H1 (cell line): ENCODE measurements around the gene ASTN2. TPM values are rescaled to one million over a fixed set of nuclear protein-coding genes. Genes with fewer than 3 reads are reported as not detected.

ENCODE experiments used
- CREB1 ChIP-seq: IDR thresholded peaks from 2 replicates; pipeline ENCODE4 v1.6.1; 2012; ENCODE audit warnings: inconsistent platforms
- HDAC6 ChIP-seq: IDR thresholded peaks from one replicate; pipeline ENCODE4 v1.7.1; 2012; ENCODE audit warnings: low read depth, mild to moderate bottlenecking, inconsistent platforms, low read length, moderate library complexity
- POU5F1 ChIP-seq: IDR thresholded peaks from 2 replicates; pipeline ENCODE4 v1.6.1; 2011; ENCODE audit warnings: low read depth, mild to moderate bottlenecking, low read length, moderate library complexity
- RAD21 ChIP-seq, 2 experiments: IDR thresholded peaks in 1 of 2; conservative IDR thresholded peaks in 1 of 2; 2 replicates each; pipeline ENCODE4 v1.6.1; 2011; ENCODE audit warnings: low read depth in 2 of 2, low read length in 2 of 2, improper control_type of control experiment in 1 of 2, inconsistent platforms in 1 of 2, mild to moderate bottlenecking in 1 of 2, moderate library complexity in 1 of 2
- SIN3A ChIP-seq, 2 experiments: IDR thresholded peaks in 1 of 2; conservative IDR thresholded peaks in 1 of 2; 2 replicates each; pipeline ENCODE4 v1.6.1; 2011 to 2012; ENCODE audit warnings: low read length in 2 of 2, improper control_type of control experiment in 1 of 2, low read depth in 1 of 2, mild to moderate bottlenecking in 1 of 2
- SP2 ChIP-seq: IDR thresholded peaks from 2 replicates; pipeline ENCODE4 v1.6.1; 2012; ENCODE audit warnings: mild to moderate bottlenecking, low read length, inconsistent platforms
- YY1 ChIP-seq: IDR thresholded peaks from 2 replicates; pipeline ENCODE4 v1.6.1; 2011; ENCODE audit warnings: low read depth, mild to moderate bottlenecking, low read length
- polyA plus RNA-seq, 7 experiments: library from polyadenylated mRNA; depleted of rRNA in 3 of 7; stranded (reverse) in 5 of 7; unstranded in 2 of 7; fragments of >200 nt in 5 of 7; fragments of 200-250 nt in 2 of 7; gene quantifications; 1 replicate in 5 of 7; 2 replicates in 1 of 7; 4 replicates in 1 of 7; pipeline versions ENCODE4 v1.2.1 to v1.2.3, GENCODE V29; 2011 to 2013; ENCODE audit warnings: missing spikeins in 2 of 7, mixed read lengths in 2 of 7
- total RNA-seq: library from RNA; stranded (reverse); fragmentation: NEBNext Ultra II Directional; extraction: Animal tissue kit (Norgen Biotek cat#: 25700); gene quantifications from 2 replicates; pipeline ENCODE4 v1.2.1, GENCODE V29; 2021
- TF ChIP-seq, protein P1 (sequence below): fragments of 300-600 bp; sonication (generic); IDR thresholded peaks from 2 replicates; pipeline ENCODE4 v1.7.1; 2012; ENCODE audit warnings: low read length, moderate library complexity, mild to moderate bottlenecking, inconsistent platforms; ENCODE audit not compliant: insufficient replicate concordance

ASTN2 gene
- total and polyA plus RNA-seq, 2 of the 8 experiments (the other 6 are each of a cell fraction or from before 2014, with no cell fraction given) = 8.2 to 13.7 TPM

- TF ChIP-seq, protein P1, sequence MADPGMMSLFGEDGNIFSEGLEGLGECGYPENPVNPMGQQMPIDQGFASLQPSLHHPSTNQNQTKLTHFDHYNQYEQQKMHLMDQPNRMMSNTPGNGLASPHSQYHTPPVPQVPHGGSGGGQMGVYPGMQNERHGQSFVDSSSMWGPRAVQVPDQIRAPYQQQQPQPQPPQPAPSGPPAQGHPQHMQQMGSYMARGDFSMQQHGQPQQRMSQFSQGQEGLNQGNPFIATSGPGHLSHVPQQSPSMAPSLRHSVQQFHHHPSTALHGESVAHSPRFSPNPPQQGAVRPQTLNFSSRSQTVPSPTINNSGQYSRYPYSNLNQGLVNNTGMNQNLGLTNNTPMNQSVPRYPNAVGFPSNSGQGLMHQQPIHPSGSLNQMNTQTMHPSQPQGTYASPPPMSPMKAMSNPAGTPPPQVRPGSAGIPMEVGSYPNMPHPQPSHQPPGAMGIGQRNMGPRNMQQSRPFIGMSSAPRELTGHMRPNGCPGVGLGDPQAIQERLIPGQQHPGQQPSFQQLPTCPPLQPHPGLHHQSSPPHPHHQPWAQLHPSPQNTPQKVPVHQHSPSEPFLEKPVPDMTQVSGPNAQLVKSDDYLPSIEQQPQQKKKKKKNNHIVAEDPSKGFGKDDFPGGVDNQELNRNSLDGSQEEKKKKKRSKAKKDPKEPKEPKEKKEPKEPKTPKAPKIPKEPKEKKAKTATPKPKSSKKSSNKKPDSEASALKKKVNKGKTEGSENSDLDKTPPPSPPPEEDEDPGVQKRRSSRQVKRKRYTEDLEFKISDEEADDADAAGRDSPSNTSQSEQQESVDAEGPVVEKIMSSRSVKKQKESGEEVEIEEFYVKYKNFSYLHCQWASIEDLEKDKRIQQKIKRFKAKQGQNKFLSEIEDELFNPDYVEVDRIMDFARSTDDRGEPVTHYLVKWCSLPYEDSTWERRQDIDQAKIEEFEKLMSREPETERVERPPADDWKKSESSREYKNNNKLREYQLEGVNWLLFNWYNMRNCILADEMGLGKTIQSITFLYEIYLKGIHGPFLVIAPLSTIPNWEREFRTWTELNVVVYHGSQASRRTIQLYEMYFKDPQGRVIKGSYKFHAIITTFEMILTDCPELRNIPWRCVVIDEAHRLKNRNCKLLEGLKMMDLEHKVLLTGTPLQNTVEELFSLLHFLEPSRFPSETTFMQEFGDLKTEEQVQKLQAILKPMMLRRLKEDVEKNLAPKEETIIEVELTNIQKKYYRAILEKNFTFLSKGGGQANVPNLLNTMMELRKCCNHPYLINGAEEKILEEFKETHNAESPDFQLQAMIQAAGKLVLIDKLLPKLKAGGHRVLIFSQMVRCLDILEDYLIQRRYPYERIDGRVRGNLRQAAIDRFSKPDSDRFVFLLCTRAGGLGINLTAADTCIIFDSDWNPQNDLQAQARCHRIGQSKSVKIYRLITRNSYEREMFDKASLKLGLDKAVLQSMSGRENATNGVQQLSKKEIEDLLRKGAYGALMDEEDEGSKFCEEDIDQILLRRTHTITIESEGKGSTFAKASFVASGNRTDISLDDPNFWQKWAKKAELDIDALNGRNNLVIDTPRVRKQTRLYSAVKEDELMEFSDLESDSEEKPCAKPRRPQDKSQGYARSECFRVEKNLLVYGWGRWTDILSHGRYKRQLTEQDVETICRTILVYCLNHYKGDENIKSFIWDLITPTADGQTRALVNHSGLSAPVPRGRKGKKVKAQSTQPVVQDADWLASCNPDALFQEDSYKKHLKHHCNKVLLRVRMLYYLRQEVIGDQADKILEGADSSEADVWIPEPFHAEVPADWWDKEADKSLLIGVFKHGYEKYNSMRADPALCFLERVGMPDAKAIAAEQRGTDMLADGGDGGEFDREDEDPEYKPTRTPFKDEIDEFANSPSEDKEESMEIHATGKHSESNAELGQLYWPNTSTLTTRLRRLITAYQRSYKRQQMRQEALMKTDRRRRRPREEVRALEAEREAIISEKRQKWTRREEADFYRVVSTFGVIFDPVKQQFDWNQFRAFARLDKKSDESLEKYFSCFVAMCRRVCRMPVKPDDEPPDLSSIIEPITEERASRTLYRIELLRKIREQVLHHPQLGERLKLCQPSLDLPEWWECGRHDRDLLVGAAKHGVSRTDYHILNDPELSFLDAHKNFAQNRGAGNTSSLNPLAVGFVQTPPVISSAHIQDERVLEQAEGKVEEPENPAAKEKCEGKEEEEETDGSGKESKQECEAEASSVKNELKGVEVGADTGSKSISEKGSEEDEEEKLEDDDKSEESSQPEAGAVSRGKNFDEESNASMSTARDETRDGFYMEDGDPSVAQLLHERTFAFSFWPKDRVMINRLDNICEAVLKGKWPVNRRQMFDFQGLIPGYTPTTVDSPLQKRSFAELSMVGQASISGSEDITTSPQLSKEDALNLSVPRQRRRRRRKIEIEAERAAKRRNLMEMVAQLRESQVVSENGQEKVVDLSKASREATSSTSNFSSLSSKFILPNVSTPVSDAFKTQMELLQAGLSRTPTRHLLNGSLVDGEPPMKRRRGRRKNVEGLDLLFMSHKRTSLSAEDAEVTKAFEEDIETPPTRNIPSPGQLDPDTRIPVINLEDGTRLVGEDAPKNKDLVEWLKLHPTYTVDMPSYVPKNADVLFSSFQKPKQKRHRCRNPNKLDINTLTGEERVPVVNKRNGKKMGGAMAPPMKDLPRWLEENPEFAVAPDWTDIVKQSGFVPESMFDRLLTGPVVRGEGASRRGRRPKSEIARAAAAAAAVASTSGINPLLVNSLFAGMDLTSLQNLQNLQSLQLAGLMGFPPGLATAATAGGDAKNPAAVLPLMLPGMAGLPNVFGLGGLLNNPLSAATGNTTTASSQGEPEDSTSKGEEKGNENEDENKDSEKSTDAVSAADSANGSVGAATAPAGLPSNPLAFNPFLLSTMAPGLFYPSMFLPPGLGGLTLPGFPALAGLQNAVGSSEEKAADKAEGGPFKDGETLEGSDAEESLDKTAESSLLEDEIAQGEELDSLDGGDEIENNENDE = no peak
- no peak for TF ChIP-seq CREB1
- TF ChIP-seq RAD21 (IDR thresholded peaks at IDR 0.05 in 1 of 2, conservative IDR thresholded peaks at IDR 0.05 in 1 of 2; ENCODE audit: low read depth in 2 of 2, low read length in 2 of 2) = no peak
- TF ChIP-seq POU5F1 = no peak
- no peak for TF ChIP-seq SP2
- no peak for TF ChIP-seq HDAC6
- no peak for TF ChIP-seq YY1
- no peak for TF ChIP-seq SIN3A (conservative IDR thresholded peaks at IDR 0.05 in 1 of 2, IDR thresholded peaks at IDR 0.05 in 1 of 2; ENCODE audit: low read depth in 1 of 2, low read length in 2 of 2)
Observed at GRCh38 chr9:117000834-117001233, 414.0 kb downstream of the ASTN2 start (continued).
